Gastrocnemius medialis (tissue), 4 donors: Measurements from ENCODE around the gene EDC4. TPM values are rescaled to one million over a fixed set of nuclear protein-coding genes. Genes with fewer than 3 reads are reported as not detected.

ENCODE experiments used
- ATAC-seq, 2 donors: fragments of 150-250 bp; one replicate each; pipeline ENCODE4 v1.9.1; 2016
- DNase-seq, 2 donors: peaks; one replicate each; pipeline ENCODE4 v3.0.0-alpha.2; 2019
- H3K27ac ChIP-seq, 4 donors: fragments of 200-600 bp; sonication (generic); 1 replicate in 1 of 4; 2 replicates in 3 of 4; pipeline ENCODE4 v1.5.1; 2016 to 2018; ENCODE audit warnings: mild to moderate bottlenecking in 2 of 4, moderate library complexity in 1 of 4
- H3K27me3 ChIP-seq, 3 donors: fragments of 200-600 bp; sonication (generic) in 2 of 3; 1 replicate in 1 of 3; 2 replicates in 2 of 3; pipeline versions ENCODE4 v1.5.1 to v1.6.0; 2016 to 2019; ENCODE audit warnings: mild to moderate bottlenecking in 1 of 3, moderate library complexity in 1 of 3
- H3K36me3 ChIP-seq, 2 donors: fragments of 200-600 bp; sonication (generic) in 1 of 2; one replicate each; pipeline ENCODE4 v1.5.1; 2017 to 2018
- H3K4me1 ChIP-seq, 2 donors: fragments of 200-600 bp; sonication (generic) in 1 of 2; one replicate each; pipeline ENCODE4 v1.5.1; 2016 to 2017; ENCODE audit warnings: mild to moderate bottlenecking in 2 of 2
- H3K4me3 ChIP-seq, 4 donors: fragments of 200-600 bp; sonication (generic) in 3 of 4; 1 replicate in 1 of 4; 2 replicates in 3 of 4; pipeline ENCODE4 v1.5.1; 2016 to 2019; ENCODE audit warnings: mild to moderate bottlenecking in 2 of 4
- H3K9me3 ChIP-seq, 3 donors: fragments of 200-600 bp; sonication (generic) in 2 of 3; 1 replicate in 1 of 3; 2 replicates in 2 of 3; pipeline ENCODE4 v1.5.1; 2016 to 2019
- POLR2A ChIP-seq, 2 donors: fragments of 450-650 bp; IDR thresholded peaks; one replicate each; pipeline ENCODE4 v1.6.1; 2017; ENCODE audit warnings: antibody characterized with exemption in 2 of 2, mild to moderate bottlenecking in 2 of 2, moderate library complexity in 2 of 2
- in situ Hi-C, 4 donors: fragments of 200-750 bp; cut with MboI; loops; one replicate each; pipeline versions ENCODE4 v1.15.0 to v1.8.0; 2017; ENCODE audit warnings: low sequenced_read_pairs in 4 of 4
- intact Hi-C: fragments of 100-400 bp; cut with DNase I; formaldehyde crosslinking; loops from one replicate; pipeline ENCODE4 v1.15.1; 2023; ENCODE audit warnings: low total_unique reads
- total RNA-seq, 4 donors: library from RNA; depleted of rRNA; stranded (reverse); fragments of >200 nt; gene quantifications; one replicate each; pipeline versions ENCODE4 v1.1.0 to v1.2.3, GENCODE V29; 2016
- TF ChIP-seq, protein P1 (sequence below), 5 experiments: fragments of 450-650 bp in 3 of 5; fragments of 200-600 bp in 2 of 5; sonication (generic) in 2 of 5; IDR thresholded peaks in 4 of 5; conservative IDR thresholded peaks in 1 of 5; 1 replicate in 4 of 5; 2 replicates in 1 of 5; pipeline ENCODE4 v1.5.1; 2016 to 2019; ENCODE audit warnings: antibody characterized with exemption in 5 of 5, mild to moderate bottlenecking in 3 of 5, moderate library complexity in 3 of 5

EDC4 gene
- total RNA-seq, 4 donors from 2014 or later = 27.5 to 58.9 (median 48.5) TPM

DNA sequence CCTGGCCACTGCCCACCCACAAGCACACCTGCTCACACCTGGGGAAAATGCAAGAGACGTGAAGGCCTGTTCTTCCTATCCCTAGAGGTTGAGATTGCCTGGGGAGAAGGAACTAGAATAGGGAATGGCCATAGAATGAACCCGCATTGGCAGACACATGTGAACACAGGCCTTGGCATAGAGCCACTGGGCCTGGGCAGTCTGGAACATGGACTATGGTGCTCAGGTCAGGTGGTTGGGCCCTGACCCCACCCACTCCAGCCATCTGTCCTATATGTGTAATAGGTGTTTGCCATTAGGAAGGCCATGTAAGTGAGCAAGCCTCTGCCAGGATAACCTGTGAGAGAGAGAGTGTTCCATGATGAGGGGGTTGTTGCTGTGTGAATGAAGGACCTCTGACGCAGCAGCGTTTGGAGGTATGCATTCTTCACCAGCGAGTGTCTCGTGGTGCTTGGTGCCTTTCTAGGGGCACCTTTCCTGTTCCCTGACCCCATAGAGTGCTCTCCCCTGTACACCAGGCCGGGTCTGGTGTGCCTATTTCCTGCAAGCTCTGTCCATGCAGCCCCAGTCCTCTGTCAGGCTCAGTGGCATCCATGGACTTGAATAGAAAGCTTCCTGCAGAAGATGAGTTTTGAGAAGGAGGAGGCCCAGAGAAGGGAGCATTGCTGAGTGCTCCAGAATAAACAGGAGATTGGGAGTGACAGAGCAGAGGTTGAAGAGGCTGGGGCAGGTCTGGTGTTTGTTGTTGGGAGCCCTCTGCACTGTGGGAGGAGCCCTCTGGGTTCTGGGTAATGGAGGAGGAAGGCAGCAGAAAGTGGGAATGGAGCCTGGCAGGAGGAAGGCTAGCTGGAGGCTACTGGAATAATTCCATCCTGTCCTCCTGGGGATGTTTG, 43.2 kb downstream of the EDC4 start:
- intact Hi-C loops (loop anchor here (2.0 kb wide), 1 partner anchor 33 kb away; no protein-coding TSS in a partner anchor), in situ Hi-C loops (no loop called here)
- H3K9me3 ChIP-seq = no peaks in the 10 kb centered on the region
- peaks cover 0 to 8% of the 10 kb centered on the region in 2 donors for H3K36me3 ChIP-seq
- H3K4me3 ChIP-seq = no peak overlapping the region
- TF ChIP-seq, protein P1, sequence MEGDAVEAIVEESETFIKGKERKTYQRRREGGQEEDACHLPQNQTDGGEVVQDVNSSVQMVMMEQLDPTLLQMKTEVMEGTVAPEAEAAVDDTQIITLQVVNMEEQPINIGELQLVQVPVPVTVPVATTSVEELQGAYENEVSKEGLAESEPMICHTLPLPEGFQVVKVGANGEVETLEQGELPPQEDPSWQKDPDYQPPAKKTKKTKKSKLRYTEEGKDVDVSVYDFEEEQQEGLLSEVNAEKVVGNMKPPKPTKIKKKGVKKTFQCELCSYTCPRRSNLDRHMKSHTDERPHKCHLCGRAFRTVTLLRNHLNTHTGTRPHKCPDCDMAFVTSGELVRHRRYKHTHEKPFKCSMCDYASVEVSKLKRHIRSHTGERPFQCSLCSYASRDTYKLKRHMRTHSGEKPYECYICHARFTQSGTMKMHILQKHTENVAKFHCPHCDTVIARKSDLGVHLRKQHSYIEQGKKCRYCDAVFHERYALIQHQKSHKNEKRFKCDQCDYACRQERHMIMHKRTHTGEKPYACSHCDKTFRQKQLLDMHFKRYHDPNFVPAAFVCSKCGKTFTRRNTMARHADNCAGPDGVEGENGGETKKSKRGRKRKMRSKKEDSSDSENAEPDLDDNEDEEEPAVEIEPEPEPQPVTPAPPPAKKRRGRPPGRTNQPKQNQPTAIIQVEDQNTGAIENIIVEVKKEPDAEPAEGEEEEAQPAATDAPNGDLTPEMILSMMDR (IDR thresholded peaks at IDR 0.05 in 4 of 5, conservative IDR thresholded peaks at IDR 0.05 in 1 of 5) = no peak
- H3K27ac ChIP-seq = peak overlapping the region; percentile 86 to 99 (median 95)
- ATAC-seq = peak in 1 of 2 donors; percentile 8
- peak; percentile 41 to 70 for DNase-seq
- no peaks in the 10 kb centered on the region for H3K27me3 ChIP-seq
- H3K4me1 ChIP-seq = peaks cover 65 to 70% of the 10 kb centered on the region in 2 donors

DNA sequence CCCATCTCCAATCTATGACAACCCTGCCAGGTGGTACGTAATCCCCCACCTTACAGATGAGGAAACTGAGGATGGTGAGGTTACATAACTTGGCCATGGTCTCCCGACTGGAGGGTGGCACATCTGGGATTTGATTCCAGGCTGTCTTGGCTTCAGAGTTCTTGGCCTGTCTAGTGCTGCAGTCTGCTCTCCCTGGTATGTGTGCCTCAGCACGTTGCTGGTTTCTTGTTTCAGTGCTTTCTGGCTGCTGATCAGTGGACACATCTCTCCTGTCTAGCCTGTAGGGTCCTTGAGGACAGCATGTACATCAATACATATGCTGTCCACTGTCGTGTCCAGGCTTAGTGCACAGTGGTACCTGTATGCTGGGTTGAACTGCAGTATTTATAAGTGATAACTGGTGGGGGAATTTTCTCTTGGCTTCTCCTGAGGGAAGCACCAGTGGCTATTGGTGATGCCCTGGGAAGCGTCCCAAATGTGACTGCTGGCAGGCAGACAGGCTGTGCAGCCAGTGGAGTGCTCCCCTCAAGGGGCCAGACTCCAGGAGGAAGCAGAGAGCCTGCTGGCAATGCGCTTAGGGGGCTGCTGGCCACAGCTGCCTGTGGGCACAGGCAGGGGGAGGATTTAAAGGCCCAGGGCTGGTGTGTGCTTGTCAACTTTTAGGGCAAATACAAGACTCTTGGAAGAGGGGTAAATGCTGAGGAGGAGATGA, 44.4 kb downstream of the EDC4 start:
- H3K27me3 ChIP-seq = no peaks in the 10 kb centered on the region
- peaks cover 77% of the 10 kb centered on the region in 2 donors for H3K4me1 ChIP-seq
- peak overlapping the region; percentile 86 to 99 (median 95) for H3K27ac ChIP-seq
- peak; percentile 85 to 87 for ATAC-seq
- no peak overlapping the region for H3K4me3 ChIP-seq
- H3K36me3 ChIP-seq = no peaks in the 10 kb centered on the region
- in situ Hi-C loops (no loop called here), intact Hi-C loops (loop anchor here (1.0 to 2.0 kb wide), 2 partner anchors 24 to 34 kb away; partner anchors contain the start of gene PSKH1)
- no peaks in the 10 kb centered on the region for H3K9me3 ChIP-seq
- TF ChIP-seq, protein P1 (IDR thresholded peaks at IDR 0.05 in 4 of 5, conservative IDR thresholded peaks at IDR 0.05 in 1 of 5) = no peak
- TF ChIP-seq POLR2A (IDR thresholded peaks at IDR 0.05) = no peak
- peak; percentile 60 to 85 for DNase-seq

DNA sequence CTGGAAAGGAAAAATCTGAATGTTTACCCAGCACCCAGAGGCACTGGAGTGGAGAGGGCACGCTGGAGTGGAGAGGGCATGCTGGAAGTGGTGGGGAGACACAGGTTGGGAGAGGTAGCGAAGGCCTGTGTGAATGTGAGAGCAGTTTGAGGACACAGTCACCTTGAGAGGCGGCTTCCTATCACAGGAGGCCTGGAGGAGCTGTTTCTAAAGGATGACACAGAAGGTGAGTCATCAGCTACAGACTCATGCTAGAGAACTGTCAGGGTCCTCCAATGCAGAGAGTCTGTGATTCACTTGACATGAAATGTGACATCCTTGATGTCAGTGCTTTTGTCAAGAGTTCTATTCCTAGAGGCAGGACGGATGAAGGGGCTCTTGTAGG, 45.0 kb downstream of the EDC4 start:
- peaks cover 78 to 80% of the 10 kb centered on the region in 2 donors for H3K4me1 ChIP-seq
- intact Hi-C loops = loop anchor here (1.0 to 2.0 kb wide), 2 partner anchors 25 to 35 kb away; partner anchors contain the start of gene PSKH1

DNA sequence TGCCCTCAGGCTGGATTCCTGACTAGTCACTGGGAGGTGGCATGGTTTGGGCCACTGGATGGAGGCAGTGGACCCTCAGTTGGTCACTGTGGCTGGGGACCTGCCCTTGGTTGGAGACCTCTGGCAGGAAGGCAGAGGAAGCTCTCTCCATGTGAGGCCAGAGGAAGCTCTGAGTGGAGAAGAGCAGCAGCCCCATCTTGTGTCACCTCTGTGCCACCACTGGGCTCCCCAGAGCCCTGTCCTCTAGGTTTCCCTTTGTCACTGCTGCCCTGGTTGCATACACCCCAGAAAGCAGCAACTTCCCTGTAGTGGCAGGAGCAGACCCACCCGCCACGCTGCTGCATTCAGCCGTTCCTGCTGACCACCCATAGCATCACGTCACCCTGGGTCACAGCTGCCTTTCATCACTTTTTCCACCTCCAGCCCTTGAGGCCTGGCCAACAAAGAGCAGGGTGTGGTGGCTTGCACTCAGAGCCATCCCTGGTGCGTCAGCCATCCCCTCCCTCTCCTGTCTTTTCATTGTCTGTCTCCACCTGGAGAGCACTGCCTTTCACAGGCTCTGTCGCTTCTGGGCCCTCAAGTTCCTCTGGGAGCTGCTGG, 46.9 kb downstream of the EDC4 start:
- H3K9me3 ChIP-seq = no peaks in the 10 kb centered on the region
- TF ChIP-seq, protein P1 (IDR thresholded peaks at IDR 0.05 in 4 of 5, conservative IDR thresholded peaks at IDR 0.05 in 1 of 5) = peak in 2 of 5 experiments; percentile 39 to 48
- TF ChIP-seq POLR2A (IDR thresholded peaks at IDR 0.05) = no peak
- H3K4me3 ChIP-seq = no peak overlapping the region
- ATAC-seq (no peak), DNase-seq (no peak)
- H3K36me3 ChIP-seq = no peaks in the 10 kb centered on the region
- H3K27ac ChIP-seq = peak overlapping the region; percentile 86 to 99 (median 95)
- in situ Hi-C loops (loop anchor here in 3 of 4 donors (10.0 kb wide), 2 partner anchors 95 to 105 kb away; no protein-coding TSS in a partner anchor), intact Hi-C loops (loop anchor here (10.0 kb wide), 1 partner anchor 245 kb away; no protein-coding TSS in a partner anchor)
- H3K4me1 ChIP-seq = peaks cover 86 to 91% of the 10 kb centered on the region in 2 donors
- no peaks in the 10 kb centered on the region for H3K27me3 ChIP-seq

More for the DNA sequence above, 45.0 kb downstream of the EDC4 start:
- in situ Hi-C loops = no loop called here
- peak in 1 of 2 donors; percentile 36 for TF ChIP-seq POLR2A (IDR thresholded peaks at IDR 0.05)
- TF ChIP-seq, protein P1 (IDR thresholded peaks at IDR 0.05 in 4 of 5, conservative IDR thresholded peaks at IDR 0.05 in 1 of 5) = no peak
- Histone ChIP-seq H3K36me3 (no peaks in the 10 kb centered on the region), H3K4me3 (no peak overlapping the region), H3K27me3 (no peaks in the 10 kb centered on the region), H3K9me3 (no peaks in the 10 kb centered on the region), H3K27ac (peak overlapping the region; percentile 86 to 99 (median 95))
- DNase-seq (peak; percentile 67 to 86), ATAC-seq (peak; percentile 92)
